CD4-positive, alpha-beta T cell treated with Interleukin-17A for 1 hour (primary cell): ENCODE data around the gene APOBEC3B.
"Not testable (repeated sequence)": the region's sequence is repeated elsewhere in the genome, so short reads cannot be mapped to it uniquely, and the experiment has no call there.

Experiments used
- DNase-seq: peaks from one replicate; pipeline ENCODE4 v3.0.0-alpha.2; 2020

Gene APOBEC3B

GRCh38 chr22:38968801-38969200, 13.3 kb upstream of the APOBEC3B start:
- no peak for DNase-seq

- no peak for DNase-seq
Observed at GRCh38 chr22:38970551-38970950, 11.6 kb upstream of the APOBEC3B start.

GRCh38 chr22:38971202-38971601, 10.9 kb upstream of the APOBEC3B start:
- DNase-seq, result no peak

- DNase-seq, result no peak
Observed at GRCh38 chr22:38971791-38972190, 10.4 kb upstream of the APOBEC3B start.

- no peak for DNase-seq
Observed at GRCh38 chr22:38972558-38972957, 9.6 kb upstream of the APOBEC3B start.

- DNase-seq, result peak; percentile 64
Observed at GRCh38 chr22:38973289-38974169, 8.6 kb upstream of the APOBEC3B start.

GRCh38 chr22:38974170-38974825, 7.8 kb upstream of the APOBEC3B start:
- no peak for DNase-seq

- DNase-seq, result no peak
Observed at GRCh38 chr22:38974826-38975175, 7.3 kb upstream of the APOBEC3B start.

GRCh38 chr22:38977289-38977688, 4.9 kb upstream of the APOBEC3B start:
- not testable (repeated sequence) for DNase-seq

GRCh38 chr22:38980587-38980986, 1.6 kb upstream of the APOBEC3B start:
- not testable (repeated sequence) for DNase-seq

- DNase-seq, result no peak
Observed at GRCh38 chr22:38981005-38981991, 849 bp upstream of the APOBEC3B start.

GRCh38 chr22:38984224-38984623, 2.1 kb downstream of the APOBEC3B start:
- DNase-seq, result no peak

- peak; percentile 91 for DNase-seq
Observed at GRCh38 chr22:38984784-38985757, 2.9 kb downstream of the APOBEC3B start.

GRCh38 chr22:38986629-38987028, 4.5 kb downstream of the APOBEC3B start:
- no peak for DNase-seq

GRCh38 chr22:38987171-38987895, 5.2 kb downstream of the APOBEC3B start:
- DNase-seq, result no peak

GRCh38 chr22:38989466-38989865, 7.3 kb downstream of the APOBEC3B start:
- peak; percentile 32 for DNase-seq

GRCh38 chr22:38992871-38993371, 10.8 kb downstream of the APOBEC3B start:
- not testable (repeated sequence) for DNase-seq

GRCh38 chr22:38996105-38996504, 14.0 kb downstream of the APOBEC3B start:
- DNase-seq, result no peak

GRCh38 chr22:38997518-38997917, 15.4 kb downstream of the APOBEC3B start:
- DNase-seq, result no peak

GRCh38 chr22:39003165-39003638, 21.1 kb downstream of the APOBEC3B start:
- DNase-seq, result peak; percentile 85

GRCh38 chr22:39007177-39007576, 25.0 kb downstream of the APOBEC3B start:
- DNase-seq, result no peak
